GM19324 (cell line): ENCODE results near the gene TM7SF3.

Source experiments
- ATAC-seq: cut with Tn5 transposase; IDR thresholded peaks from one replicate; pipeline ENCODE4 v1.9.1; 2021; ENCODE audit warnings: mild to moderate bottlenecking, moderate library complexity; ENCODE audit not compliant: unreplicated experiment, low FRiP score

The TM7SF3 gene

GRCh38 chr12:27015730-27016076 lies 1.5 kb upstream of the TM7SF3 start:
- ATAC-seq = no peak

DNA sequence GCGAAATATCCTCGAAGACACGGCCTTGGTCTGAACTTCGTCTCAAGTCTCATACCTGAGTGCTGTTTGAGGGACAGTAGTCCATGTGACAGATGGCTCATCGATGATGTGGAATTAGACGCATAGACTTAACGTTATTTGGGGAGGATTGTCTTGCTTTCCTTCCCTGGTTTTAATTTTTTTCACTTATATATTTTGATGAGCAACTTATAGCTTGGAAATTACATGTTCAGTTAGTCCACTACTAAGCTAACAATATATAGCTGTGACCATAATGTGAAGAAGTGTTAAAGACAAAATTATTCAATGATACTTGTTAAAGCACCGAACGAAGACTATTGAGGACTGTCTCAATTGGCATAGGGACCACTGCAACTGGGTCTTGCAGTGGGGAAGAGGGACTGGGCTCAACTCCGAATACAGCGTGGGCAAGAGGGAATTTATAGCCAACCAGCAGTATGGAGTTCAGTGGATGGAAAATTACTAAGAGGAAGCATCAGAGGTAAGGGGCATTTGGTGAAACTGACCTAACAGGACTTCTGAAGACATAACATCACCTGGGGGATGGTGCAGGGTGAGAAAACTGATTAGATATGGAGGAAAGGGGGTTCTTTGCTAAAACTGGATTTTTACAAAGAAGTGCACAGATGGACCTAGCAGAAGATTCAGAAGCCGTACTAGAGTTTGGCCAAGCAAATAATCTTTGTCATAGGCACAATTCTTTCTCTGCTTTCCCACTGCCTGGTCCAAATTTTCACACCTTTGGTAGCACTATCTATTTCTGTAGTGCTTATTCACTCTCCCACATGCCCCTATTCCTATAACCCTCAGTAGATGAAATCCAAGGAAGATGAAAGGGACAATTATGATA lies 910 bp upstream of the TM7SF3 start:
- ATAC-seq = peak; percentile 38

- ATAC-seq = peak; percentile 30
Measured at GRCh38 chr12:27013611-27014084, 536 bp downstream of the TM7SF3 start.

GRCh38 chr12:27012982-27013255 lies 1.3 kb downstream of the TM7SF3 start:
- no peak for ATAC-seq

GRCh38 chr12:27012239-27012981 lies 1.8 kb downstream of the TM7SF3 start:
- no peak for ATAC-seq

GRCh38 chr12:27009881-27010301 lies 4.3 kb downstream of the TM7SF3 start:
- no peak for ATAC-seq

DNA sequence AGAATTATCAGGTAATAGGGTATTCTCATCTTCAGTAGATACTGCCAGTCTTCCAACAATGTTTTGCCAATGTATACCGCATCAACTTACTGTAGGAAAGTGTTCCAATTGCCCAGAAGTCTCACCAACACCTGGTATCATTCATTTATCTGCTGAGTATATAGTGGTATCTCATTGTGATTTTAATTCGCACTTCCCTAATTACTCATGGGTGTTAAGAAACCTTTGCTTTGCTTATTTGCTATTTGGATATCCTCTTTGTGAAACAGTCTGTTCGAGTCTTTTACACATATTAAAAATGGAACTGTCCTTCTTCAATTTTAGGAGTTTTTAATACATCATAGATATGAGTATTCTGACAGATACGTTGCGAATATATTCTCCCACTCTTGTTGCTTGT lies 6.1 kb downstream of the TM7SF3 start:
- ATAC-seq = no peak

GRCh38 chr12:27006797-27007467 lies 7.3 kb downstream of the TM7SF3 start:
- no peak for ATAC-seq

DNA sequence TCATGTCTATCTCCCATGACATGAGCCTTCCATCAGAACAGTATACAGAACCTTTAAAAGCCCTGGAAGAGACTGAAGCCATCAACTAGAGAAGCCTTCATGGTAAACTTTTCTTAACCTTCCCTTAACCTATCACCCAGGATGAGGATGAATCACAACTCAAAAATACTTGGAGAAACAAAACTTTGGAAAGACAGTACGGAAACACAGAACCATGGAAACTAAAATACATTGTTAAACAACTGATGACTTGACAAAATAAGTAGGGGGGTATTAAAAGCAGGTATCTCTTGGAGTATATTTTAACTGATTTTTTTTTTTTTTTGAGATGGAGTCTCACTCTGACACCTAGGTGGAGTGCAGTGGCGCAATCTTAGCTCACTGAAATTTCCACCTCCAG lies 8.7 kb downstream of the TM7SF3 start:
- no peak for ATAC-seq

DNA sequence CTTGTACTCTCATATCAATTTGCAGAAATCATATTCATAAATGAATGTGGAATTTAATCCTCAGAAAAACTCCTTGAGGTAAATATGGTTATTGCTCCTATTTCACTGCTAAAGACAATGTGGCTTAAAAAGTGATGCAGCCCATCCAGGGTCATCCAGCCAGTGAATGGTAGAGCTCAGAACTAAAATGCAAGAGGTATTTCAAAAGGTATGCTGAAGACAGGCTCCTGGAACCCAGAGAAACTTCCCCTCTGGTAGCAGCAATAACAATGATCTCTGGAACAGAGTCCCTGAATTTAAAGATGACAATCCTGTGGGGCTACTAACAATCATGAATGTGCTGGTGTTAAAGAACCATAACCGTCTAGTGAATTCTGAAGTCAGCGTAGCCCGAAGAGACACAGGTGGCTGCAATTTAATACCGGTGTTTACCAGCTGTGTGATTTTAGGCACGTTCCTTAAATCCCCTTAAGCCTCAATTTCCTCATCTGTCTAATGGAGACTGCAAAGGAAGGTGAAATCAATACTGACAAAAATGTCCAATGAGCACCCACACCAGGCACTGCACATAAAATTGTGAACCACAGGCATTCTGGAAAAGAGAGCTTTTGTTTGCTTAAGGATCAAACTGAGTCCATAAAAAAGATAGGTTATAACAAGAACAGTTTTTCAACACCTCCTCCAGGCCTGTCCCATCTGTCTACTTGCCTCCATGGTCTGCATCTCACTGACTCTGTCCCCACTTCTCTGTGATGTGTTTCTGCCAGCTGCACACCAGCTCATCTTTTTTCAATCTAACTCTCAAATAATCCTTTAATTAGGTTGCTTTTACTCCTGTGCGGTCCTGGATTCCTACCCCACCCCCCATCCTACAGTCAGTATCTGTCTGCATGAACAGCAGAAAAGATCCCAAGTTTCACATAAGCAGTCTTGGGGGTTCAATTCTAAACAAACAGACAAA lies 10.5 kb downstream of the TM7SF3 start:
- no peak for ATAC-seq

DNA sequence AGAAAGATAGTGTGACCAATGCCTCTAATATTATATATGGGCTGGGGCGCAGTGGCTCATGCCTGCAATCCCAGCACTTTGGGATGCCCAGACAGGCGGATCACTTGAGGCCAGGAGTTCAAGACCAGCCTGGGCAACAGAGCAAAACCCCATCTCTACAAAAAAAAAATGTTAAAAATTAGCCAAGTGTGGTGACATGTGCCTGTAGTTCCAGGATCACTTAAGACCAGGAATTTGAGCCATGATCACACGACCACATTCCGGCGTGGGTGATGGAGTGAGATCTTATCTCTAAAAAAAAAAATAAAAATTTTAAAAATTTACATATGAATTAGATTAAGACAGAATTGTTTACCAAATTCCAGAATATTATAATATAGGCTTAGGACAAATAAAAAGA lies 12.0 kb downstream of the TM7SF3 start:
- no peak for ATAC-seq

GRCh38 chr12:27001663-27002062 lies 12.5 kb downstream of the TM7SF3 start:
- no peak for ATAC-seq

DNA sequence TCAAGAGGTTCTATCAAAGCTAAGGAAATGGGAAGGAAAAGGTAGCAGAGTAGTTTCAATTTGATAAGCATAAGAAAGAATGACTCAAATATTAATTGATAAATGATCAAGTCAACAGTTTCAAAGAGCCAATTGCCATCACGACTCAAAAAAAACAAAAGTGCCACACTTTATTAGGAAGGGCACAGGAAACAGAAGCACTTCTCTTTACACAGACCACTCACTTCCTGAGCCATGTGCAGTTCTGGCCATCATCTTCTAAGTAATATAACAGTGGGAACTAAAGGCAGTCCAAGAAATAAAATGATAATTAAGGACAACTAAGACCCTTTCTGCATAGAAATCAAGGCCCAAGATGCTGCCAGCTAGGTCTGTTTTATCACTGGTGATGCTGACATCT lies 13.2 kb downstream of the TM7SF3 start:
- no peak for ATAC-seq

DNA sequence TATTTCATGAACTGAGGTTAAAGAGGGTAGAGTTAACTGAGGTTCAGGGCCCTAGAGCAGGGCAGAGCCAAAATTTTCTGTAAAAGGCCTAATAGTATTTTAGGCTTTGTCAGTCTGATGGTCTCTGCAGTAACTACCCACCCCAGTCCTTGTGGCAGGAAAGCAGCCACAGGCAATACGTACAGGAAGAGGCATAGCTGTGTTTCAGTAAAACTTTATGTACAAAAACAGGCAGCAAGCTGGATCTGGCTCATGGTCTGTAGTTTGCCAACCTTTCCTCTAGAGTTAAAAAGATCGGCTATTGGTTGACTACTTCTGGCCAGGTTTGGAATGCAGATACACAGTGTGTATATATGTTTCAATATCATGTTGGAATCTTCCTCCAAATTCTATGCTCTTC lies 17.2 kb downstream of the TM7SF3 start:
- ATAC-seq = no peak

DNA sequence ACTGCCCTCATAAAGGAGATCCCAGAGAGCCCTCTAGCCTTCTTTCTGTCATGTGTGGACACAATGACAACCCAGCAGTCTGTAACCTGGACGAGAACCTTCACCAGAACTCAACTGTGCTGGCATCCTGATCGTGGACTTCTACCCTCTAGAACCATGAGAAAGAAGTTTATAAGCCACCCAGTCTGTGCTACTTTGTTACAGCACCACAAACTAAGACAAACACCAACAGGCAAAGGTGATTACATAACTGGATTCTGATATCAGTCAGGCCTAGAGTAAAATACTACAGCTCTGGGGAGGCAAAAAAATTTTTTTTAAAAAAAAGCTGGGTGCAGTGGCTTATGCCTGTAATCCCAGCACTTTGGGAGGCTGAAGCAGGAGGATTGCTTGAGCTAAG lies 18.5 kb downstream of the TM7SF3 start:
- ATAC-seq = no peak

DNA sequence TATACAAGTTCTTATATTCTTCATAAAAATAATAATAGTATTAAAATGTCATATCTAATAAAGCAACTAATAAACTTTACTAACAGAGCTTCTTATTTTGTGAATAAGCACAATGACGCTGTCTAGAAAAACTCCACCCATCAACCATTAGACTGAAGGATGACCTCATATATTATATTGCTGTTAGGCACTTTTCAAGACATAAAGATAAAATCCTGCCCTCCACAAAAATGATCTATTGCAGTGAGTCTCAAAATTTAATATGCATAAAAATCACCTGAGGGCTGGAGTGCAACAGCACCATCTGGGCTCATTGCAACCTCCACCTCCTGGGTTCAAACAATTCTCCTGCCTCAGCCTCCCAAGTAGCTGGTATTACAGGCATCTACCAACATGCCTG lies 20.1 kb downstream of the TM7SF3 start:
- ATAC-seq = no peak

- no peak for ATAC-seq
Measured at GRCh38 chr12:26991826-26992225, 22.4 kb downstream of the TM7SF3 start.

DNA sequence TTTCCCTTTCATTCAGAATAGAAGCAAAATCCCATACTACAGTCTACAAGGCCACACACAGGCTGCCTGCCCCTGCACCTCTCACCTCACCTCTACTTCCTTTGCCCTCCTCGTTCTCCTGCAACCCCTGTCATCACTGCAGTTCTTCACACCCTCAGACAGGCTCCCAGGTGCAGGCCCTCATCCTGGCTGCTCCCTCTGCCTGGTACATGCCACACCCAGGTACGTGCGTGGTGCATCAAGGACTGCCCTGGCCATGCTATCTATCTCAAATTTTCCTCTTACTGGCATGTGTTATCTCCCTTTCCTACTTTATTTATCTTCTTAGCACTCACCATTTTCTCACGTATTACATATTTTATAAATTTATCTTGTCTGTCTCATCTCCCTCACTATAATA lies 24.3 kb downstream of the TM7SF3 start:
- no peak for ATAC-seq

DNA sequence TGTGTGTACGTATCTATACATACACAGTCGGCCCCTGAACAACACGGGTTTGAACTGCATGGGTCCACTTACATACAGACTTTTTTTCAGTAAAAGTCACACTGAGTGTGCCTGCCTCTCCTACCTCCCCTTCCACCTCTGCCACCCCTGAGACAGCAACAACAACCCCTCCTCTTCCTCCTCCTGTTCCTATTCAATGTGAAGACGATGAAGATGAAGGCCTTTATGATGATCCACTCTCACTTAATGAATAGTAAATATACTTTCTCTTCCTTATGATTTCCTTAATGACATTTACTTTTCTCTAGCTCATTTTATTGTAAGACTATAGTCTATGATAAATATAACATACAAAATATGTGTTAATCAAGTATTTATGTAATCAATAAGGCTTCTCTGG lies 25.5 kb downstream of the TM7SF3 start:
- ATAC-seq = no peak

GRCh38 chr12:26987634-26988424 lies 26.4 kb downstream of the TM7SF3 start:
- no peak for ATAC-seq
